HG03457 (cell line): ENCODE results near the gene BRD8.

Experiments
- ATAC-seq: cut with Tn5 transposase; IDR thresholded peaks from one replicate; pipeline ENCODE4 v1.9.1; 2021; ENCODE audit warnings: moderate number of reproducible peaks; ENCODE audit not compliant: unreplicated experiment

The BRD8 gene

DNA sequence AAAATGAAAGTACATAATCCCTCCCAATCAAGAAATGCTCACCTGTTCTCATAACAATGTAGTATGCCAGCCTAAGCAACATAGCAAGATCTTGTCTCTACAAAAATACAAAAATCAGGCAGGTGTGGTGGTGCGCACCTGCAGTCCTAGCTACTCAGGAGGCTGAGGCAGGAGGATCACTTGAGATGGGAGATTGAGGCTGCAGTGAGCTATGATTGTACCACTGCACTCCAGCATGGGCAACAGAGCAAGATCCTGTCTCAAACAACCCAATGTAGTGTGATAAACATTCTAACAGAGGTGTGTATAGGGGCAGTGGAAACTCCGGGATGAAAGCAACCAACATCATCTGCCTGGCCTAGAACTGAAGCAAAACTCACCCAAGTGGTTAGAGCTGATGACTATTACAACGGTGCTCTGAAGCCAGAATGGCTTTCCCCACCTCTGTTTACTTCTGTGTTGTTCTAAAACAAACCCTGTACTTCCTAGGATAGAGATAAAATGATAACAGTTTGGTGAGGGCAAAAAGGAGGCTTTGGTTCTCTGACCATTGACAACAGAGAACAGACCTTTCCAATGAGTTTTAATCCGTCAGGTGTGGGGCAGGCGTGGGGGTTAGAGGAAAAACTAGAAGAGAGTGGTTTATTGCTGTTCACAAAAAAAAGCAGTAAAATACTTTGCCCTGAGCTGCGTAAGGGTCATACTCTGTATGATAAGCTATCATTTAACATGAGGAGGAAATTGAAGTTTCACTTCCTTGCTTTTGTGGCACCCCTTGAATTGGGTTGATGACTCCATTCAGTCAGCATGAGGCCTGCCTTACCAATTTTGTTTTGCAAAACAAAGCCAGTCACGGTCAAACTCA lies 75.7 kb downstream of the BRD8 start:
- ATAC-seq: no peak

DNA sequence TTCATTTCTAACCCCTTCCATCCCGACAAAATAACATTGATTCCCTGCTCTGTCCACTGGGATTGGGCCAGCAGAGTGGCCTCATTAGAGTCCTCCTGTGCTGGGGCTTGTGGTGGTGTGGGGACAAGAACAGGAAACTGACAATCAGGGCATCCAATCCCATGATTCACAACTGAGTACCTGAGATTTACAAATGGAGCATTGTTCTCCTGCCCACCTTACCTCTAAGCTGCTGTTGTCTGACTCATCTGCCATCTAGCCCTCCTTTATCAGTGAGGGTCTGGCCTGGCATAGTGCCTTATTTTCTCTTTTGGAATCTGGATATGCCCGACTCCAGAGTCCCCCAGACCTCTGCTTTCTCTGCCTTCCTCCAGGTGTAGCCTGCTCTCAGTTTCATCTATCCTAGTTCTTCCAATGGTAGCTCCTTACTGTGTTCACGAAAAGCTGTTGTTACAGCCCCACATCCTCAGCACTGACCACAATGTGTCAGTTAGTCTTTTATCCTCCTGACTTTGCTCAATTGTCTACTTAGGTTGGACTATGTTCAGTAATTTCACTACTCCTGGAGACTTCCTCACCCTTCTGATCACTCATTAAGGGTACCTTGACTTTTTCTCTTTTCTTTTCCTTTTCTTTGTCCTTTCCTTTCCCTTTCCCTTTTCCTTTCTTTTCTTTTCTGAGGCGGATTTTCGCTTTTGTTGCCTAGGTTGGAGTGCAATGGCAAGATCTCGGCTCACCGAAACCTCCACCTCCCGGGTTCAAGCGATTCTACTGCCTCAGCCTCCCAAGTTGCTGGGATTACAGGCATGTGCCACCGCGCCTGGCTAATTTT lies 81.2 kb downstream of the BRD8 start:
- ATAC-seq: no peak

DNA sequence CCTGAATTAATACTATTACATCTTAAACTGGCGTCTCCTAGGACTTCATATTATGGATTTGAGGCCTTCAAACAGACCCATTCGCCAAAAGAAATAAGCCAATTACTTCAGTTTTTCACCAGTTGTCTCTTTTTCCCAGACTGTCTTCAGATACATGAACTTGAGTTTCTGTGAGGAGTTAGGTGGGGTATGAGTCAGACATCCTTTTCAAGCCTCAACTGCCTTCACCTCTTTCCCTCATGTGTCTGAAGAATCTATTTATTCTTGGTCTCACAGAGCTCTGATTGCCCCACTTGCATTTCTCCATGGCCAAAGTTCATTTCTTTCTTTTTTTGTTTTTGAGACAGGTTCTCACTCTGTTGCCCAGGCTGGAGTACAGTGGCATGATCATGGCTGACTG lies 82.1 kb downstream of the BRD8 start:
- no peak for ATAC-seq

DNA sequence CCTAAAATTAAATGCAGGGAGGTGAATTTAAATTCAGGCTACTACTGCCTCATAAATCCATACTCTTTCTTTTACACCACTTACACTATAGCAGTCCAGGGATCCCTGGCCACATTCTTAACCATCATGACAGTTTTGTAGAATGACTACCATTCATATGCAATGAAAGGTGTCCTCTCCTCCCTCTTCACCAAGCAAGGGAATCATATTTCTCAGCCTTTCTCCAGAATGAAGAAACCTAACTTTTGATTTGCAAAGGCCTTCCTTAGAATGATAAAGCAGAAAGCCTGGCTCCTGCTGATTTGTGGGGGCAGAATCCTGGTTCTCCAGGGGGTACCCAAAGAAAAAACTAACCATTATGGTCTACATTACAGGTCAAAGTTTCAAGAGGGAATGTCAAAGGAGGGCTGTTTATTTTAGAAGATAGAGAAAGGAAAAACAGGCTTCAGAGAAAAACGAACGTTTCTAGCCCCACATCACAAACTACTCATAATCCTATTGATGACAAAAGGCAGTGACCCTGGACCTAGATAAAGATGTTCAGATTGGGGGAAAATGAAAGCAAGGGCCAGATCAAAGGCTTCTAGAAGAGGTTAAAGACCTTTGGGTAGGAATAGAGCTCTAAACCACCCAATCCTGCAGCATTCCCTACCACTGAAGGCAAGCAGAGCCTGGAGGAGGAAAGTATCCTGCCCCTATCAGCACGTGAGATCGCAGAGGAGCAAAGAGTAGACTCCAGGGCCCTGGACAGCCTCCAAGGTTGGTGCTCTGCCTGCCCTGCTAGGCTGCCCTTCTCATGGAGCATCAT lies 83.1 kb downstream of the BRD8 start:
- no peak for ATAC-seq

DNA sequence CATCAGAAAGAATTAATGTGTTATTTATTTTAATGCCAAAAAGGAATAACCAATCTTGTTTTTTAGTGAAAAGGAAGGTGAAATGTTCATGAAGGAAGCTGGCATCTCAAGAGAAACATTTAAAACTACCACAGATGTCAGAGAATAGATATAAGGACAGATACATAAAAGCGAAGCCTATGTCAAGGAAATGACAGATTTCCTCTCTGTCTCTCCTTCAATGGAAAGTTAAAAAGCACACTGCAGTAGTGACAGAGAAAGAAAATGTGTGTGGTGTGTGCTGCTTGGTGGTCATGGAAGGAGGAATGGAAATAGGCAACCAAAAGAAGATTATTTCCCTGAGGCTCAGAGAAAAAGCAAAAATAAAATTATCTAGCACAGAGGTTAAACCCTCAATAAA lies 85.4 kb downstream of the BRD8 start:
- no peak for ATAC-seq

DNA sequence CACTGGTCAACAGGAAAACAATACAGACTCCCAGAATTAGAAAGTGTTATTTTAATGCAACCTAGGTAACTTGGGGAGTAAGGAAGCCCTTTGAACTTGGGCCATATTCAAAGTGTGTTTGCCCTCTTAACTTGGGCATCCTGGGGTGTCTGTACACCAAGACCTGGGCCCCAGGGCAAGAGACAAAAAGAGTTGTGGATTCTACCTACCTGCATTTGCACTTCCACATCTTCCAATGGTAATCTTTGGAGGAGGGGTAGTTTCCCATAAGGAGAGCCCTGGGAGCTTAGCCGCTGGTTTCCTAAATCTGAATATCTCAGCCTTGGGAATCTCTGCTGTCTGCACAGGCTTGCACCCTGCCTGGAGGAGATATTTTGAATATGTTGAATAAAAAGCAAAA lies 86.1 kb downstream of the BRD8 start:
- no peak for ATAC-seq

DNA sequence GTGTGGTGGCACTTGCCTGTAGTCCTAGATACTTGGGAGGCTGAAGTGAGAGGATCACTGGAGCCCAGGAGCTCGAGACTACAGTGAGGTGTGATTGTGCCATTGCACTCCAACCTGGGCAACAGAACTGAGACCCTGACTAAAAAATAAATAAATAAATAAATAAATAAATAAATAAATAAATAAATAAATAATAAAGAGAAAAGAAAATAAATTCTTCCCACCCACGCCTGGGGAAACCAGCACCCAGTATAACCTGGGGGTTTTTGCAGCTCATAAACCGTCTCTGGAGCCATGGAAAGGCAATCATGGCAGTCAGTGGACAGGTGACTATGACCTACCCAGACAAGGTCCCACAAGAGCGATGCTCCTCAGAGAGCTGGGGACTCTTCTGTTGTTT lies 86.7 kb downstream of the BRD8 start:
- no peak for ATAC-seq
